Skin epidermis (tissue), 12 donors: Measurements from ENCODE around the gene NUP88.

Source experiments
- H3K27ac ChIP-seq, 21 experiments: fragments of 200-600 bp; sonication (generic) in 11 of 21; one replicate each; pipeline ENCODE4 v1.5.0; 2020; ENCODE audit warnings: mild to moderate bottlenecking in 3 of 21, inconsistent platforms in 2 of 21, moderate library complexity in 2 of 21
- H3K4me3 ChIP-seq, 7 experiments: fragments of 200-600 bp; sonication (generic) in 2 of 7; one replicate each; pipeline ENCODE4 v1.5.0; 2020; ENCODE audit warnings: inconsistent platforms in 2 of 7, mild to moderate bottlenecking in 2 of 7, moderate library complexity in 1 of 7

NUP88 gene

DNA sequence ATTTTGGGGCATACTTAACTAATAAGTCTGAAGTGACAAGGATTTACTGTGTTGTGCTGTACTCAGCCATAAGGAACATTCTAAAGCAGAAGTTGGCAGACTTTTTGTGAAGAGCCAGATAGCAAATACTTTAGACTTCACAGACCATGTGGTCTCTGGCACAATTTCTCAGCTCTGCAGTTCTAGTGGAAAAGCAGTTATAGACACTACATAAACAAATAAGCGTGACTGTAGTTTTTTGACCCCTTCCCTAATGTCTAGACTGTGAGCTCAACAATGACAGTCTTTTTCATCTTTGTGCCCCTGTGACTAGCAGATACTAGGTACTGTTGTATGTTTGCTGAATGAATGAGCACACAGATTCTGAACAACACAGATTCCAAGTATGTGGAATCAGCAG lies 5.4 kb upstream of the NUP88 start:
- Histone ChIP-seq H3K27ac (no peak overlapping the region), H3K4me3 (no peak overlapping the region)

DNA sequence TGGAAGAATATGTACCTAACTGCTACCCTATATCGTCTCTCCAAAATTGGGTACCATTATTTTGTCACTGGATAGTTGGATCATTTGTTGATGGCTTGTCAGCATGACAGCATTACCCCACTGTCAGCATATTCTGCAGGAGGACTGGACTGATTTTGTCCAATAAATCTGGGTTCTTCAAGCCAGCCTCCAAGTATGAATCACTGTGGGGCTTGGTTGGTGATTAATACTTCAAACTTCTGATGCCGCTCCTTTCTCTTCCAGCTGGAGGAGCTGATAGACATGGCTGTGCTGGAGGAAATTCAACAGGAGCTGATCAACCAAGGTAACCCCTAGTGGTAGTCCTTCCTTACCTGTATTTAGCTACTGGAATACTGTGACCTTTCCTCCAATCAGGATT lies 3.0 kb upstream of the NUP88 start:
- H3K4me3 ChIP-seq = no peak overlapping the region
- H3K27ac ChIP-seq = no peak overlapping the region

DNA sequence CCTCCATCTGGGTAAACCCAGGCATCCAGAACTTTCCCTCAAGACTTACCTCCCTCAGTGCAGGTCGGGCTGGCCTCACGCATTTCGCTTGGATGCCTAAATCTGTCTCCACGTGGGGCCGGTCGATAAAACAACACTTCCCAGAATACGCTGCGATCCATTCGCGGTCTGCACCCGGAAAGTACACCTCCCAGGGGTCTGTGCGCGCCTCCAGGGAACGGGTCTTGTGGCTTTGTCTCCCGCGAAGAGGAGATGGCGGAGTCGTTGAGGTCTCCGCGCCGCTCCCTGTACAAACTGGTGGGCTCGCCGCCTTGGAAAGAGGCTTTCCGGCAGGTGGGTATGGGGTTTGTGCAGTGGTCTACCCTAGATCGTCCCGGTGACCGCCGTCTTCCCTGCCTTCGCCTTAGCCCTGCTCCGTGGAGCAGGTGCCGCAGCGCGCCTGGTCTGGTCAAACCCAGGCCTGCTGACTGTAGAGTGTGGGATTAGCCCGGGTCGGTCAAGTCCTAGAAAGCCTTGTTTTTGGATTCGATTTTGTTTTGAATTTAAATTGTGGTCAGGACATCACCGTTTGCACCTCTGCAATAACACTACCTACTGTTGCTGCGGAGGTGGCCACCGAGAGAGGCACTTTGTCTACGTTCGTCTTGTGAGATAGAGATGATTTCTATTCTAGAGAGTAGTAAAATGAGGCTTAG lies 644 bp upstream of the NUP88 start, which contains the start of gene RPAIN:
RPAIN (plus strand) TSS at position 224 of the 695 bp plus-strand sequence; CDS start at position 253, 29 bp downstream.
- H3K27ac ChIP-seq = peak within 1 kb of the TSS; percentile 46 to 93 (median 86)

DNA sequence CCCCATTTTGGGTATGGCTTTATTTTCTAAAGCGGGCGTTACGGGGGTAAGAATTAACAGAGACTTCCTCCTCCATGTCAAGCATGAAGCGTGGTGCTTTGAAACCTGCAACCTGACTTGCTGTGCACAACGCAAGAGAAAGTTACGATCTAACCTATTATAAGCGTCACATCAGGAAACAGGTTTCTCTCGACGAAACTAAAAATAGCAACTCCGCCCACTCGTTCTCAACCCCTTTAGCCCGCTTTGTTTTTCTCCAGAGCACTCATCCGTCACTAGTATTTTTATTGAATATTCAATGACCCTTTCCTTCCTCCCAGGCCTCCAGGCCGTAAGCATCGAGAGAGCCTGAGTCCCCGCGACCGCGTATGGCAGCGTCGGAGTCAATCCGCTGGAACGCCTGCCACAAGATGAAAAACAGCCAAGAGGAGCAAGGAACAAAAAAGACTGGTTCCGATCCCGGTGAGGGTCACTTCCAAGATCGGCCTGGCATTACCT lies 555 bp downstream of the NUP88 start:
- Histone ChIP-seq H3K27ac (peak overlapping the region; percentile 46 to 93 (median 86)), H3K4me3 (peak overlapping the region; percentile 53 to 98 (median 84))

More for the DNA sequence above, 644 bp upstream of the NUP88 start, which contains the start of gene RPAIN:
- peak within 1 kb of the TSS; percentile 53 to 98 (median 84) for H3K4me3 ChIP-seq

DNA sequence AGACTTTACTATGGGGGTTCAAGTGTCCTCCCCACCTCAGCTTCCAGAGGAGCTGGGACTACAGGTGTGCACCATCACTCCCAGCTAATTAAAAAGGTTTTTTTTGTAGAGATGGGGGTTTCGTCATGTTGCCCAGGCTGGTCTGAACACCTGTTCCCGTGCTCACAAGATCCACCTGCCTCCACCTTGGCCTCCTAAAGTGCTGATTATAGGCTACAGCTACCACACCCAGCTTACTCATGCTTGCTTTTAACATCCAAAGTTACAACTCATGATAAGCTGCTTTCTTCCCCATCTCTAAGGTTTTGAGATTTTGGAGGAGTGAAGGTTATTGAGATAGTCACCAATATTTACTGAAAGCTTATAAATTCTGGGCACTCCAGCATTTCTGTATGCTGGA lies 2.6 kb downstream of the NUP88 start:
- H3K4me3 ChIP-seq = no peak overlapping the region
- no peak overlapping the region for H3K27ac ChIP-seq

DNA sequence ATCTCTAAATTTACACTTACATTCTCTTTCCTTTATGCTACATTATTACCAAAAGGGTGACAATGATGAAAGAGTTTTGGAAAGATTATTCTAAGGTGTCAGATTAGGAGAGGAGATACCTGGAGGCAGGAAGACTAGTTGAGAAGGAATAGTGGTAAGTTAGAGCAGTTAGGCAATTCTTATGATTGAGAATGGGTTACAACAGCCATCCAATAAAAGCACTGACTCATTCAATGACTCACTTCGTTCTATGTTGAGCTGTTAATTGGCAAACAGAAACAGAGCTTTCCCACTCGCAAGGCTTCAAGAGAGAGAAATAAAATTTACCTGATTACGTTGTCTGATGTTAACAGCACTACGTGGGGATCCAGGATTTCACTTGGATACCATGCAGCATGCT lies 5.8 kb downstream of the NUP88 start:
- Histone ChIP-seq H3K4me3 (no peak overlapping the region), H3K27ac (peak overlapping the region in 5 of 21 experiments; percentile 15 to 50 (median 26))

DNA sequence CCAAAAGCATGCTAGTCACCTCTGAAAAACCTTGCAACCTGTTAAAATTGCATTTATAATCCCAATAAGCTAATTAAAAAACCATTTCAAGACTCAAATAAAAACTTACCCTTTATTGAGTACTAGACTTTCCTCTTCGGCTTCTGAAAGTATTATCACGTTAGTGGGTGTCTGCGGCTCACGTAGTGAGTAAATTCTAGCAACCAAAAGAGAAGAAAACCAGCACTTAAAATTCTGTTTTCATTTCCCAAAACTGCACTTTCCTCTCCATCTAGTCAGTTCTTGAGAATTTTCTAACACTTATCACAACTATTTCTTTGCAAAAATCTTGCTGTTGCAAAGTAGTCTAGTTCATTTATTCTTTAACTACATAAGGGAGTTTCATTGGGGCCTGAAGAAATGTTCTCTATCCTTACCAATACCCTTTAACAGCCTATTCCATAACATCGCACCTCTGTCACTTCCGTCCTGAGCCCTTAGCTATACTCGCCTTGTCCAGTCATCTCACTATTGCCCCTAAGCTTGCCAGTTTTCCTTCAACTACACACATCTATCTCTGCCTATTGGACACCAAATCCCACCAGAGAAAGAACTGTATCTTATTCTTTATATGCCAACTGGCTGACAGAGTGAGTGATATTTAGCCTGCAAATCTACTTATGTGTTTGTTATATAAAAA lies 8.7 kb downstream of the NUP88 start:
- Histone ChIP-seq H3K27ac (no peak overlapping the region), H3K4me3 (no peak overlapping the region)

DNA sequence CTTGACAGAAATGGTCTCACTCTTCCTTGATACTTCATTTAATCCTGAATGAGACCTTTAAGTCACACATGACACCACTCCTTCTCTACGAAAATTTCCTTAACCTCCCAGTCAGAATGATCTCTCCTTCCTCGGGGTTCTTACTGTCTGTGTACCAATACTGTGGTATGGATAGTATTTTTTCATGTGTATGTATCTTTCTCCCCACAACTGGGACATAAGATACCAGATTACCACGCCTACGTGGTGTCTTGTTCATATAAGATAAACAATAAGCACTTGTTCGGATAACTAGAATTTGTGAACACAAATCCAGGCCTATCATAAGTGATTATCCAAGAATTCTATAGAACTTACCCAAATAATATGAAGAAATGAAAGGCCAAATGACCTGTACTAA lies 11.3 kb downstream of the NUP88 start:
- Histone ChIP-seq H3K4me3 (no peak overlapping the region), H3K27ac (no peak overlapping the region)

DNA sequence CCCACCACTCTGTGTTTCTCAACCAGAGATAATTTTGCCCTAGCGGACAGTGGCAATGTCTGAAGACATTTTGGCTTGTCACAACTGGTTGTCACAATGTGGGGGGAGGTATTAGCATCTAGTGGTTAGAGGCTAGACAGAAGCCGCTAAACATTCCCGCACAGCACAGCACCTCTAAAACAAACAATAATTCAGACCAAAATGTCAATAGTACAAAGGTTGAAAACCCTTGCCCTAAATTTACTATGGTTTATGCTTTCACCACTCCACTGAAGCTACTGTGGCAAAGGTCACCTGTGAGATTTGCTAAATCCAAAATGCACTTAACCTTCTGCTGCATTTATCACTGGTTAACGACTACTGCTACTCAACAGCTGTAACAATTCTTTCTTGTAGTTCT lies 14.1 kb downstream of the NUP88 start:
- Histone ChIP-seq H3K4me3 (no peak overlapping the region), H3K27ac (no peak overlapping the region)

DNA sequence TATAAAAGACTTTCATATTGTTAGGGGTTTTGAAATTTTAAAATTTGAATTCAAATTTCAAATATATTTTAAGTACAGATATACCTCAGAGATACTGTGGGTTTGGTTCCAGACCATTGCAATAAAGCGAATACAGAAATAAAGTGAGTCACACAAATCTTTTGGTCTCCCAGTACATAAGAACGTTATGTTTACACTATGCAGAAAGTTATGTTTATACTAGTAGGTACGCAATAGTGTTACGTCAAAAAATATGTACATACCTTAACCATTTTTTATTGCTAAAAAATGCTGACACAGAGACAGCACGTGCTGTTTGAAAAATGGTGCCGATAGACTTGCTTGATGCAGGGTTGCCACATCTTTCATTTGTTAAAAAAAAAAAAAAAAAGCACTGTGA lies 19.7 kb downstream of the NUP88 start:
- Histone ChIP-seq H3K4me3 (no peak overlapping the region), H3K27ac (no peak overlapping the region)

DNA sequence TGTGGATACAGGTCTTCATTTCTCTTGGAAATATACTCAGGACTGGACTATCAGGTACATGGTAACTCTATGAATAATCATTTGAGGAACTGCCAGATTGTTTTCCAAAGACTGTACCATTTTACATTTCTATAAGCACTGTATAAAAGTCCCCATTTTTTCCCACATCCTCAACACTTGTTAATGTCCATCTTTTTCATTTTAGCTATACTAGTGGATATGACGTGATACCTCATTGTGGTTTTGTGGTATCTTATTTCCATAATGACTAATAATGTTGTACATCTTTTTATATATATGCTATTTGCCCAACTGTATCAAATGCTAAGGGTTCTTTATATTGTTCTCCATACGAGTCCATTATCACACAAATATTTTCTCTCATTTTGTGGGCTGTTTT lies 22.9 kb downstream of the NUP88 start:
- Histone ChIP-seq H3K4me3 (no peak overlapping the region), H3K27ac (no peak overlapping the region)

DNA sequence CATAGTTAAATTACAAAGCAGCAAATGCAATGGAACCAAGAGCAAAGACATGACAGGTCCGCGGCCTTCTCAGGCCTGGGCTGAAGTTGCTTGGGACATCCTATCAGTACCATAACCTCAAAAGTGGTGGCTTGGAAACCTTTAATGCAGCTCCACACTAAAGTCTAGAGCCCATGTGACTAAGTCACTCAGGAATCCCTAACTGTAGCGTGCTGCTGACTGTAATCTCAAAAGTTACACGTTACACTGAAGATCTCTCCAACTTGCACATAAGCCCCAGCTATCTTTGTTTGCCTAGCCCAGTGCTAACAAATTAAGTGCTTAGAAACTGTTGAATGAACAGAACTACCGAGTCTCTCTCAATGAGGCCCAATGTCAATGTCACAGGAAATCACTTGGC lies 27.8 kb downstream of the NUP88 start:
- H3K4me3 ChIP-seq = no peak overlapping the region
- no peak overlapping the region for H3K27ac ChIP-seq

DNA sequence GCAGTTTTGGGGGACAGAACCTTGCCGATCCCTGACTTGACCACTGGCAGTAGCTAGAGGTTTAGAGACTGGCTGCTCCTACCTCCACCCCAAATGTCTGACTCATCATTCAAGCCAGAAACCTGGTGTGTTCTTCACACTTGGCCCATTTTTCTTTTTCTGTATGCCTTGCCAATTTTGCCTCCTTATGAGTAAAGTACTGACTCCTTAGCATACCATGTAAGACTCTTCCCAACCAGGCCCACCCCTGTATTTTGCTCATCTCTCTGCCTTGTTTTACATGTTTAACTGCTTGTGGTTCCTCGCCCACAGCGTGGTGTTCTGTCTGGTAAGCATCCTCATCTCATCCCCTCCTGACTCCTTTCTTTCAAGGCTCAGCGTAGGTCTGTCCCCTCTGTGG lies 37.9 kb downstream of the NUP88 start:
- Histone ChIP-seq H3K27ac (peak overlapping the region in 1 of 21 experiments; percentile 46), H3K4me3 (no peak overlapping the region)

DNA sequence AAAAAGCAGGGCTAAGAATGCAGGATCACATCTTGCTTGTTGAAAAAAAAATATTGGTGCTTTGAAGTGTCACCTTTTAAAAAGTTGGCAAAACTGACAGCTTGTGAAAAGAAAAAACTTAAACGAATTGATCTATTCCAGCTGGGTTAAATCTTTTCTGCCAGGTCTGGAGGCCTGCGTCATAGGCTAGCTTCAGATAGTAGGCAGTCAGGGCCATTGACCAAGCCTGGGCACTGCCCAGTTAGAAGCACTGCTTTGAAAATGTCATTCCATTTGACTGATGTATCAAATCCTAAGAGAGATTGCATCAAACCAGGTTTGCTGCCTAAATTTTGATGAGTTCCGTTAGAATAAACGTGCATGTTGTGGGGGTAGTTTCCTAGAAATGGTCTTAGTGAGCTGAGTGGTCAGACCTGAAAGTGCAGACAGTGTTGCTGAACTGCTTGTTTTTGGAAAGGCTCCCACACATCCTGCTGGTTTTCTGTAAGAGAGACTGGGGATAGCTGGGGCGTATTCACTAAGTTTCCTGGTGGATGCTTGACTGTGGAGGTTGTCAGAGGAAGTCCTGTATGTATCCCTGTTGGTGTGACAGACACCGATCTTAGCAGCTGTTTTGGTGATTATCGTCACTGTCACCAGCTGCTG lies 38.8 kb downstream of the NUP88 start:
- no peak overlapping the region for H3K27ac ChIP-seq
- H3K4me3 ChIP-seq = no peak overlapping the region

DNA sequence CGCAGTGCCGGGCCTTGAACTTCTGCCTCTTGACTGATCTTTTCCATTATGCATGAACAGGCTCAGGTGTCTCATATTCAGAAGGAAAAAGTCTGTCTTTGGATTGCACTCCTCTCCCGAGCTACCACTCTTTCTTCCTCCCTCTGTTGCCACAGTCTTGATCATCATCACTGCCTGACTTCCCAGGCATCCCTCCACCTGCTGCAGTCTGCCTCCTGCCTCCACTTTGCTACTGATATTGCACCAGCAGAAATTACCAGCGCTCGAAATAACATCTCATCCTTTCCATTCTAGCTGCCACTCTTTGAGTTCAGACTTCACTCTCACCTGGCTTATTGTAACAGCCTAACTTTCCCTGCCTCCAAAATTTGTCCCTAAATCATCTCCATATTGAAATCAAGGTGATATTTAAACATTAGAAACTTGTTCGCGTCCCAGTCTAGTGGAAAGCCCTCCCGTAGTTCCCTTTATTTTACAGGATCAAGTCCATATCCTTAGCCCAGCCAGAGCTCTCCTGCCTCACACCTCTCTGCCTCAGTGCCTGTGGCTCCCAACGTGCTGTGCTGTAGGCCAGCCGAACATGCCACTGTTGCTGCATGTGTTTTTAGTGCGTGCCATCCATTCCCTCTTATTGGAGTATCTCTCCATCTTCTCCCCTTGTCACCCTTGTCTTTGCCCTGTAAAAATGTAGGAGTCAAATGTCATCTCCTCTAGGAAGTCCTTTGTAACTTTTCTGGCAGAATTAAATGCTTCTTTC lies 39.9 kb downstream of the NUP88 start:
- no peak overlapping the region for H3K27ac ChIP-seq
- no peak overlapping the region for H3K4me3 ChIP-seq

DNA sequence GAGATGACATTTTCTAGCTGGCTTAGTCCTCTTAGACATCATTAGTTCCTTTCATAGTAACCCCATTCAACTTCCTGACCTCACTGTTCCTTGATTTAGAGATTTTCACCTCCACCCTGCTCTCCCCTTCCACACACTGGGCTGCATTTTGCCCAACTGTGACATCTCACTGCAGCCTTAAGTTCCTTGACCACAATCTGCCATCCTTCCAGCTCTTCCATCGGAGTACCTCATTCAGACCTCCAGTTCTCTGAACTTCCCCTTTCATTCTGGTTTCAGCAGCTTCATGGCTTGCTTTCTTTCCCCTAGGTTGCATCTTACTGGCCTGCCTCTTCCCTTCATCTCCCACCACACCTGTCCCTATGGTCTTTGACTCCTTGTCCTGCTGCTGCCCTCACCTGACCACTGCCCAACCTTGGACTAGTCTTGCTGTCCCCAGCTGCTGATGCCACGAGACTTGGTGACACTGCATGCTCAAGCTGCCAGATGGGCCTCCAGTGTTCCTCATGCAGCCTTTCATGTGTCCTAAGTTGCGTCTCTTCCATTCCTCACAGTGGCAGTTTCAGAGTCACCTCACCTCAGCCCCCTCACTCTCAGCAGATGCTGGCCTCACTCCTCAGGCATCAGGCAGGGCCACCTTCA lies 40.8 kb downstream of the NUP88 start:
- no peak overlapping the region for H3K27ac ChIP-seq
- no peak overlapping the region for H3K4me3 ChIP-seq

DNA sequence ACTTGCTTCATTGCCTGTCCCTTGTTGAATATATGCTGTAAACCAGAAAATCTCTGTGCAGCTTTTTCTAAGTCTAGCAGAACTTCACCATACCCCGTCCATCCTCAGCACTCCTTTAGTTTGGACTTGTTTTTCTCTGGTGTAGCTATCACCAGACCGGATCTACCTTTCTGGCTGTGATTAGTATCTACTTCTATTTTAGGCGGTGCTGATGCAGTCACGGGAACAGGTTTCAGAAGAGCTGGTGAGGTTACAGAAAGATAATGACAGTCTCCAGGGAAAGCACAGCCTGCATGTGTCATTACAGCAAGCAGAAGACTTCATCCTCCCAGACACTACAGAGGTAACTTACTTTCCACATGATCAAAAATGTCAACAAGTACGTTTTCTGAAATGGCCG lies 46.4 kb downstream of the NUP88 start:
- Histone ChIP-seq H3K4me3 (no peak overlapping the region), H3K27ac (no peak overlapping the region)

DNA sequence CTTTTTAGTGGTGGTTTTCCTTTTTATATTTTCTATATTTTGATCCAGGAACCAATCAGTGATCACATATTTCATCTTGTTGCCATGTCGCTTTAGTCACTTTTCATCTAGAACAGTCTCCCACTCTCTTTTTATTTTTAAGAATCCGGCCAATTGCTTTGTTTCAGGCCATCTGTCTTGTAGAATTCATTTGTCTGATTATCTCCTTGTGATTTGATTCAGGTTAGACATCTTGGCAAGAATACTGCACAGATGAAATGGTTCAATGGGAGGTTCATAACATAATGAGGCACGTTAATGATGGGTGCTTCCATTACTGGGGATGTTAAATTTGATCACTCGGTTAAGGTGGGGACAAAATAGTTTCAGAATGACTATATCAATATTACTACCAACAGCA lies 49.1 kb downstream of the NUP88 start:
- Histone ChIP-seq H3K27ac (no peak overlapping the region), H3K4me3 (no peak overlapping the region)

DNA sequence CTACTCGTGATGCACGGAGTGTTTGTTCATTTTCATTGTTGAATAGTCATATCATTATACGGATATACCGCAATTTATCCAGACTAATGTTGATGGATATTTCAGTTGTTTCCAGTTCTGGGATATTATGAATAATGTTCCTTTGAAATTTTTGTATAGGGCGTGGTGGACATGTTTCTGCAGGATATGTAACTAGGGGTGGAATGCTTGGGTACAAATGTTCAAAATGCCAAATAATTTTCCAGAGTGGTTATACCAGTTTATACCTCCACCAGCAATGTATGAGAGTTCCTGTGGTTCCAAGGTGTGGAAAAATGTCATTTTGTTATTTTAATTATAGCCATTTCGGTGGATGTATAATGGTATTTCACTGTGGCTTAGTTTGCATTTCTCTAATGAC lies 53.6 kb downstream of the NUP88 start:
- peak overlapping the region in 7 of 21 experiments; percentile 0 to 53 (median 43) for H3K27ac ChIP-seq
- no peak overlapping the region for H3K4me3 ChIP-seq

DNA sequence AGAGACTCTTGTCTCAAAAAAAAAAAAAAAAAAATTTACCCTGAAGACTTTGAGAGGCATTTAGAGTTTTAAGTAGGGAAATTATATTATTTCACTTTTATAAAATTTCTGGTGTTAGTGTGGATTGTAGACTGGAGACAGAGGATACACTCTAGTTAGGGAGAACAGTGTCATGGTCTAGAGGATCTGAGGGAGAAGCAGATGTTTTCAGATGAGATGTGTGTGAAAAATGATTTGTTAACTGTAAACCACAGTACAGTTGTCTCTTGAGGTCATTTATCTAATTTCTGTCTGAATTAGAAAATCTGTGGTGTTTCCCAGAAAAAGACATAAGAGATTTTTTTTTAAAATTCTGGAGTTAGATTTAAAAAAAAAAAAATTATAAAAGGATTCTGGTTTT lies 54.8 kb downstream of the NUP88 start:
- H3K4me3 ChIP-seq = no peak overlapping the region
- peak overlapping the region in 3 of 21 experiments; percentile 13 to 53 (median 32) for H3K27ac ChIP-seq
